Memory B cell (primary cell): Measurements from ENCODE around the gene RAMP1.
A peak's percentile ranks its signal among the peaks of the same experiment; 100 is the strongest.
"Not testable (repeated sequence)": the region's sequence is repeated elsewhere in the genome, so short reads cannot be mapped to it uniquely, and the experiment has no call there.

ENCODE experiments used
- ATAC-seq: fragments of 150-1000 bp; cut with Tn5 transposase; 2 replicates; pipeline ENCODE4 v1.10.0; 2021; ENCODE audit warnings: low read depth, mild to moderate bottlenecking, moderate library complexity
- DNase-seq, 2 donors: peaks; one replicate each; pipeline ENCODE4 v3.0.0; 2022; ENCODE audit warnings: low spot score in 2 of 2
- H3K27ac Mint-ChIP-seq: one replicate; pipeline ENCODE4 v1.8.0; 2022; ENCODE audit warnings: mild to moderate bottlenecking, moderate library complexity, mixed read lengths
- H3K27me3 Mint-ChIP-seq: one replicate; pipeline ENCODE4 v1.8.0; 2022; ENCODE audit warnings: mixed read lengths
- H3K36me3 Mint-ChIP-seq: one replicate; pipeline ENCODE4 v1.8.0; 2022; ENCODE audit warnings: mild to moderate bottlenecking, mixed read lengths
- H3K4me1 Mint-ChIP-seq: one replicate; pipeline ENCODE4 v1.8.0; 2022; ENCODE audit warnings: mixed read lengths
- H3K4me3 Mint-ChIP-seq: one replicate; pipeline ENCODE4 v1.8.0; 2022; ENCODE audit warnings: mild to moderate bottlenecking, moderate library complexity, mixed read lengths
- H3K9me3 Mint-ChIP-seq: one replicate; pipeline ENCODE4 v1.8.0; 2022; ENCODE audit warnings: mixed read lengths

Gene RAMP1

DNA sequence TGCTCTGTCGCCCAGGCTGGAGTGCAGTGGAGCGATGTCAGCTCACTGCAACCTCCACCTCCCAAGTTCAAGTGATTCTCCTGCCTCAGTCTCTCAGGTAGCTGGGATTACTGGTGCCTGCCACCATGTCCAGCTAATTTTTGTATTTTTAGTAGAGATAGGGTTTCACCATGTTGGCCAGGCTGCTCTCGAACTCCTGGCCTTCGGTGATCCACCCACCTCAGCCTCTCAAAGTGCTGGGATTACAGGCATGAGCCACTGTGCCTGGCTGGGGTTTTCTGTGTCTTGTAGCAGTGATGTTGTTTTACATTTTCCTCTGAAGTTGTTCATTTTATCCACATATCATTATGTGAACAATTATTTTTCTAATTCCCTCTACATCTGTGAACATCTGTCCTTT is 8.7 kb downstream of the RAMP1 start:
- peaks cover 24% of the 10 kb centered on the region for H3K27me3 Mint-ChIP-seq
- H3K4me1 Mint-ChIP-seq, H3K4me3 Mint-ChIP-seq, H3K36me3 Mint-ChIP-seq, ATAC-seq, H3K9me3 Mint-ChIP-seq, H3K27ac Mint-ChIP-seq, DNase-seq: not testable (repeated sequence)

DNA sequence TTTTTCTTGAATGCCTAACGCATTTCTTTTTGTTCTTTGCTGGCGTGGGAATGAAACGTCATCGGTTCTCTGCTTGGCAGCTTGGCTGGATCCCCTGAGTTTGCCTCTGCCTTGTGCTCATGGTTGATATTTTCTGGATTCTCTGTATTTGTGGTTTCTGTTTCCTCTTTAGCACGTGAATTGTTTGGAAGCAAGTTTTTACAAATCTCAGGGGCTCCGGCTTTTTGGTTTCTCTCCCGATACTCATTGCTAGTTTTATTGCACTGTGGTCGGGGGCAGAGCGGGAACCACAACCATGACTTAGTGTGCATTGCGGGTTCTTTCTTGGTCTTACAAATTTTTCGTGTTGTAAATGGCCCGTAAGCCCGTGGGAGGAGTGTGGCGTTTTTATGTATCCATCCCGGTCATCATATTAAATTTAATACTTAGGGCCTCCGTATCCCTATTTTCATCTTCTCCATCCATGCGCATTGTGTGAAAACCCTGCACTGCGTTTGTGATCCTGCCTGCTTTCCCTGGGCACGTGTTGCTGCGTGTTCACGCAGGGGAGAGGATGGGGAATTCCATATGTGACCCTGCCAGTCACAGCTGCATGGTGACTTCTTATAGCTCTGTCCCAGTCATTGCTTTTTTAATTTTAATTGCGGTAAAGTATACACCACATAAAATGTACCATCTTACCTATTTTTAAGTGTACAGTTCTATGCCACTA is 9.4 kb downstream of the RAMP1 start:
- Mint-ChIP-seq H3K36me3 (no peaks in the 10 kb centered on the region), H3K27ac (no peak overlapping the region), H3K4me1 (peaks cover 6% of the 10 kb centered on the region), H3K27me3 (peaks cover 25% of the 10 kb centered on the region), H3K4me3 (no peak overlapping the region), H3K9me3 (no peaks in the 10 kb centered on the region)
- no peak for ATAC-seq
- no peak for DNase-seq

DNA sequence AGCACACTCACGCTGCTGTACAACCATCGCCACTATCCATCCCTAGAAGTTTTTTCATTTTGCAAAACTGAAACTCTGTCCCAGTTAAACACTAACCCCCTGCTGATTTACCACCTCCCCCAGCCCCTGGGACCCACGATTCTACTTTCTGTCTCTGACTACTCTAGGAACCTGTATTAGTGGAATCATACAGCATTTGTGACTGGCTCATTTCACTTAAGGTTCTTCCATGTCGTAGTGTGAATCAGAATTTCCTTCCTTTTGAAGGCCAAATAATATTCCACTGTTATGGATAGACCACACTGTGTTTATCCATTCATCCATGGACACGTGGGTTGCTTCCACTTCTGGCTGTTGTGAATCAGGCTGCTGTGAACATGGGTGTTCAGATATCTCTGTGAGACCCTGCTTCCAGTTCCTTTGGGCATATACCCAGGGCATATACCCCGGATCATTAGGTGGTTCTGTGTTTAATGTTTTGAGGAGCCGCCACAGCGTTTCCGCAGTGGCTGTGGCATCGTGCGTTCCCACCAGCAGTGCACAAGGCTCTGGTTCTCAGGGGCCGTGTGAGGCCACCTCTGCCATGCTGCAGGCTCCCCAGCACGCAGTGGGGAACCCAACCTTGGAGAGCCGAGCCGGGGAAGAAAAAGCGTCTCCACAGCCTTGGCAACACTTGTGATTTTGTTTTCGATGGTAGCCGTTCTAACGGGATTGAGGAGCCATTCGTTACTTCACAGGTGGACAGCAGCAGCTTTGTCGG is 10.1 kb downstream of the RAMP1 start:
- H3K27me3 Mint-ChIP-seq = peaks cover 28% of the 10 kb centered on the region
- peaks cover 6% of the 10 kb centered on the region for H3K4me1 Mint-ChIP-seq
- ATAC-seq = no peak

DNA sequence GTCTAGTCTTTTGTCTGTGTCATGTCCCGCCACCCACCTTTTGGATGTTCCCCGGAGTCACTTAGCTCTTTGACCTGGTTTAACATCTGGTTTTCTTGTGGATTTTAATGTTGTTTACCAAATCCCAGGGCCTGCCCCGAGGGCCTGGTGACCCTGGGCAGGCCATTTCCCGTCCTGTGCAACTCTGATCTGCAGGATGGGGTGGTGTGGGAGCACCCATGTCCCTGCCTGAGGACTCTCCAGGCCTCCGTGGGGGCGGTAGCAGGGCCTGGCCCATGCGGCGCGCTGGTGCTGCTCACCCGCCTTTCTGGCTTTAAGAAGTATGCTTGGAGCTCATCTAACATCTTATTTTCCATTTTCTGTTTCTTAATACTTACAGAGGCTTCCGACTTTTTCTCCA is 10.7 kb downstream of the RAMP1 start:
- peaks cover 27% of the 10 kb centered on the region for H3K27me3 Mint-ChIP-seq
- no peaks in the 10 kb centered on the region for H3K36me3 Mint-ChIP-seq
- H3K4me1 Mint-ChIP-seq = peaks cover 6% of the 10 kb centered on the region
- no peak overlapping the region for H3K4me3 Mint-ChIP-seq
- ATAC-seq (no peak), DNase-seq (no peak)
- no peaks in the 10 kb centered on the region for H3K9me3 Mint-ChIP-seq
- no peak overlapping the region for H3K27ac Mint-ChIP-seq

More for the DNA sequence above, 10.1 kb downstream of the RAMP1 start:
- no peaks in the 10 kb centered on the region for H3K9me3 Mint-ChIP-seq
- no peak for DNase-seq
- H3K4me3 Mint-ChIP-seq = no peak overlapping the region
- no peaks in the 10 kb centered on the region for H3K36me3 Mint-ChIP-seq
- no peak overlapping the region for H3K27ac Mint-ChIP-seq

DNA sequence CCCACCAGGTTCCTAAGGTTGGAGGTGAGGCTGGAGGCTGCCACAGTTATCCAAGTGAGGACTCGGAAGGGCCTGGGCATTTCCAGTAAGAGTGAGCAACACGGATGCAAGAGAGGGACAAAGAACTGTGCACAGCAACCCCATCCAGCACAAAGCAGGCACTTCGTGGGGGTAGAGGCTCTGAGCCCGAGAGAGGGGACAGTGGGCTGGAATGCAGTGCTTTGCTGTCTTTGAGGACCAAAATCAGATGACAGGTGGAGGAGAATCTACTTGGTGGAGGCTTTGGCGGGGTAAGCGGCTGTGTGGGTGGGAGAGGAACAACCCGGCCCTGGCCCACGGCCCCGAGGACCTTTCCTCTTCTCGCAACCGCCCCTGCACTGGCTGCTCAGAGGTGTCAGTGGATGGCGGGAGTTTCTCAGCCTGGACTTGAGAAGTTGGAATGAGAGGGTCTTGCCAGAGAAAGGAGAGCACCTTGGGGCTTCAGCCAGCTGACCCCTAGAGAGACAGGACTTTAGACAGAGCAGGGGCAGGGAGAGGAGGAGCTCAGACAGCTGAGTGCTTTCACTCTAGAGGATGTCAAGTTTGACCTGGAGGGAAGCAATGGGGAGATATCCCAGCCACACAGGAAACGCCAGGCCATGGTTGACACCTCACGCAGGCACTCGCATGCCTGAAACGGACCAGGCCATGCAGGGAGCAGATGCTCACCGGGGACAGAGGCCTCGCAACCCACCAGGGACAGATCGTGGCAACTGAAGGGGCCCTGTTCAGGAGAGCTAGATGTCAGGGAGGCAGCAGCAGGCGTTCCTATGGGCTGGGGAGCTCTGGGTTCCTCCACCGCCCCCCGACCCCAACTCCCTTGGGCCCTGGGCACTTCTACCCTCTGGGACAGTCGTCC is 11.6 kb downstream of the RAMP1 start:
- H3K4me1 Mint-ChIP-seq = peaks cover 6% of the 10 kb centered on the region
- DNase-seq (no peak), ATAC-seq (no peak)
- H3K27me3 Mint-ChIP-seq = peaks cover 28% of the 10 kb centered on the region
- H3K36me3 Mint-ChIP-seq = no peaks in the 10 kb centered on the region
- no peak overlapping the region for H3K27ac Mint-ChIP-seq
- no peak overlapping the region for H3K4me3 Mint-ChIP-seq
- H3K9me3 Mint-ChIP-seq = no peaks in the 10 kb centered on the region

DNA sequence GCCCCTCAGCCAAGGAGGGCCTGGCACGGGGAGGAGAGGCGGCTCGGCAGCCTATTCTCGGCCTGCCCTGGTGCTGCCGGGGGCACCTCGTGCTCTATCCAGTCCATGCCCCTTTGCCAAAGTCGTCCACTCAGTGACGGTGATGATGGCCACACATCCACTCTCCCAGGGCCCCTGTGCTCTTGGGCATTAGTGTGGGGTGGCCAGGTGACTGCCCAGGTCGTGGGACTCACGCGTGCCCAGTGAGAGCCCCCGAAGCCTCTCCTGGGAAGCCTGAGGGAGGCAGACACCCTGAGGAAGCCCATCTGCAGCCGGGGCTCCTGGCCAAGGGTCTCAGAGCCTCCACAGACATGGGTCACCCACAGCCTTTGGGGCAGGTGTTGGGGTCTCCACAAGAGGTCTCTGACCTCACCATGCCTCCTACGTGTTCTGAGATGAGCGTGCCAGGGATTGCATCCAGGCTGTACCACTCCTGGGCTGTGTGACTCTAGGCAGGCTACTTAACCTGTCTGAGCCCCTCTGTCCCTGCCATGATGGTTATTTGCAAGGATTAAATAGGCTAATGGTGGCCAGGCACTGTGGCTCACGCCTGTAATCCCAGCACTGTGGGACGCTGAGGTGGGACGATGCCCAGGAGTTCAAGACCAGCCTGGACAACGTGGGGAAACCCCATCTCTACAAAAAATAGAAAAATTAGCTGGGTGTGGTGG is 12.9 kb downstream of the RAMP1 start:
- H3K36me3 Mint-ChIP-seq = no peaks in the 10 kb centered on the region
- H3K27ac Mint-ChIP-seq = no peak overlapping the region
- ATAC-seq = no peak
- no peaks in the 10 kb centered on the region for H3K9me3 Mint-ChIP-seq
- peaks cover 30% of the 10 kb centered on the region for H3K27me3 Mint-ChIP-seq
- no peak for DNase-seq
- H3K4me3 Mint-ChIP-seq = no peak overlapping the region
- H3K4me1 Mint-ChIP-seq = peaks cover 6% of the 10 kb centered on the region

DNA sequence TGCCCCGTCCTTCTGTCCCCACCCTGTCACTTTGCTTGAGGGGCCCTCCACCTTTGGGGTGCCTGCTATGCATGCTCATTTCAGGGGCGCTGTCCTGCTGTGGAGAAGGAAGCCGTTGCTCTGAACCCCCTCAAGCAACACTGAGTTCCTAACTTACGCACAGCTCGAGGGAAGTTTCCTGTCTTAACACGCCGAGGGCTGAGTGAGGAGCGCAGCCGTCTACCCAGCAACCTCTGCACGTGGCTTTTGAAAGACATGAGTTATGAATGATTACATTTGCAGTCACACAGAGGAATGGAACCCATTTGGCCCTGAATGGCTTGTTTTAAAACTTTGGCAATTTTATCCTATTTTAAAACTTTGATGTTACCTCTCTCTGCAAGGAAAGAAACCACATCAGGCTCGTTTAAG is 14.0 kb downstream of the RAMP1 start:
- no peak overlapping the region for H3K27ac Mint-ChIP-seq

DNA sequence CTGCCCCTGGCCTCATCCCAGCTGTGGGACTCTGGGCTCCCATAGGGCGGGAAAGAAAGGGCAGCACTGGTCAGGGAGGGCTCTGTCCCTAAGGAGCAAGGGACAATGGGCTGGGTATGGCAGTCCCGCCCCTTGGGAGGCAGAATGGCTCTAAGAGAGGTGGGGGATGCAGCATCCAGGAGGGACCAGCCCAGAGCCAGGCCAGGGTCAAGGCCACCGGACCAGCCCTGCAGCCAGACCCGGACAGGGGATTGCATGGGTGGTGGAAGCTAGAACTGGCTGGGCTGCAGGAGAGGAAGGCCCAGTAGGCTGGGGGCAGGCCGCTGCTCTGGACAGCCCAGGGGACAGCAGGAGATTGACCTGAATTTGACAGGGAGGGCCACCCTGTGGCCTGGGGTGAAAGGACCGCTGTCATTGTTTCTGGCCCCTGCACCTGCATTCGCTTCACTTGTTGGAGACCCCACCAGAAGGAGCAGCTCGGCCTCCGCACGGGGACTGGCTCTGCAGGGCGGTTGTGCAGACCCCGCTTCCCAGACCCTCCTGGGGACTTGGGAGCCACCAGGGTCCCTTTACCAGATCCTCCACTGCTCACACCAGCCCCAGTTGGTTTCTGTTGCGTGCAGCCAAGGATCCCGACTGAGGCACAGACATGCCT is 14.6 kb downstream of the RAMP1 start:
- peaks cover under 1% of the 10 kb centered on the region for H3K4me1 Mint-ChIP-seq
- peaks cover 26% of the 10 kb centered on the region for H3K27me3 Mint-ChIP-seq
- DNase-seq (no peak), ATAC-seq (no peak)
- no peak overlapping the region for H3K4me3 Mint-ChIP-seq
- H3K27ac Mint-ChIP-seq = no peak overlapping the region
- H3K36me3 Mint-ChIP-seq = no peaks in the 10 kb centered on the region
- no peaks in the 10 kb centered on the region for H3K9me3 Mint-ChIP-seq

More for the DNA sequence above, 14.0 kb downstream of the RAMP1 start:
- ATAC-seq (no peak), DNase-seq (no peak)
- H3K9me3 Mint-ChIP-seq = no peaks in the 10 kb centered on the region
- H3K4me3 Mint-ChIP-seq = no peak overlapping the region
- H3K27me3 Mint-ChIP-seq = peaks cover 29% of the 10 kb centered on the region
- H3K36me3 Mint-ChIP-seq = no peaks in the 10 kb centered on the region
- H3K4me1 Mint-ChIP-seq = peaks cover 6% of the 10 kb centered on the region

DNA sequence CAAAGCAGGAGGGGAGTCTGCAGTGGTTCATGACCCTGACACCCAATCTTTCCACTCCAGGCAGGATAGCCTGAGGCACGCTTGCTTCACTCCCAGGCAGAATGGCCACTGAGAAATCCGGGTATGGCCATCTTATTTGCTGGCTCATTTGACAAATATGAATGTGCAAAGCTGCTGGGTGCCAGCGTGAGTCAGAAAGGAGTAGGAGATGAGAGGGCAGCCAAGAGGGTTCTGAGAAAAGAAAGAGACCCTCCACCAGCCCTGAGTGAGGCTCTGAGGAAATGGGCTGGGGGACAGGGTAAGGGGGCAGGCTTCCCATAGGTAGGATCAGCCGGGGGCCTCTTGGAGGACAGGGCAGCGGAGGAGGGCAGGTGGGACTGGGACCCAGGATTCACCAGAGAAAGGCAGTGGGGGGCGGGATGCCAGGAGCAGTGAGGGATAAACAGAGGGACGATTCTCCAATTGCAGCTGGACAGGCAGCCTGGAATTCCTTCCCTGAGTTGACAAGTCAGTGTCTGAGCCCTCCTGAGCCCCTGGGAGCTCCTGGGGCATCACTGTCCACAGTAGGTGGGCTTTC is 15.2 kb downstream of the RAMP1 start:
- ATAC-seq (no peak), DNase-seq (no peak)
- Mint-ChIP-seq H3K27me3 (peaks cover 21% of the 10 kb centered on the region), H3K4me1 (no peaks in the 10 kb centered on the region), H3K27ac (peak overlapping the region; percentile 41), H3K4me3 (no peak overlapping the region), H3K9me3 (no peaks in the 10 kb centered on the region), H3K36me3 (no peaks in the 10 kb centered on the region)

DNA sequence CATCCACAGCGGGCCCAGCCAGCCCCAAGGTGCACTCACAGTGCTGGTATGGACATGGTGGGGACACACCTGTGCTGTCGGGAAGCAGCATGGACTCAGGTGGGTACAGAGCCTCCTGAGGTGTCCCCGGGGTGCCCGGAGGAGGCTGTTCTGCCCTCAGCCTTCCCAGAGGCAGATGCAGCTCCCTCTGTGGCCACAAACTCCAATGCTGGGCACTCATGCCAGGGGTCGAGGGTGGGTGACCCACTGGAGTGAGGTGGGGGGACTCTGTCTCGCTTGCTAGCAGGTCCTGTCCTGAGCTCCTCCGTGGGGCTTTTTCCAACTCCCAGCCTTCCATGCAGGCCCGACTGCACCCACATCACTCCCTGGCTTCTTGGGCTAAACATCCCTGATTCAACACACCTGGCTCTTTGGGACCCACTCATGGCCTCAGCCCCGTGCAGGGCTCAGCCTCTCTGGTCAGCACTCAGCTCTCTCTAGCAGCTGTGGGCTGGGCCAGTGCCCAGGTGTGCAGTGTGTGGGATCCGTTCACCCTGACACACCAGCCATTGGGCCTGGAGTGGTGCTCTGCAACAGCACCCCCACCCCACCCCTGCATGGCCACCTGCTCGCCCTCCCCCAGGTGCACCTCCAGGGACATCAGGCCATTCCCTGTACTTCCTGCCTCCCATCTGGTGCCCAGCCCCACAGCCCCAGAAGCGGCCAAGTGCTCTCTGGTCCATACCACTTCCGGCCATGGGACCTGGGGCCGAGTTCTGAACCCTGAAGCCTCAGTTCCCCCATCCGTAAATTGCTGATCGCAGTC is 16.0 kb downstream of the RAMP1 start:
- Mint-ChIP-seq H3K36me3 (no peaks in the 10 kb centered on the region), H3K4me1 (no peaks in the 10 kb centered on the region), H3K4me3 (no peak overlapping the region), H3K27ac (no peak overlapping the region), H3K9me3 (no peaks in the 10 kb centered on the region), H3K27me3 (peaks cover 20% of the 10 kb centered on the region)
- ATAC-seq (no peak), DNase-seq (no peak)

DNA sequence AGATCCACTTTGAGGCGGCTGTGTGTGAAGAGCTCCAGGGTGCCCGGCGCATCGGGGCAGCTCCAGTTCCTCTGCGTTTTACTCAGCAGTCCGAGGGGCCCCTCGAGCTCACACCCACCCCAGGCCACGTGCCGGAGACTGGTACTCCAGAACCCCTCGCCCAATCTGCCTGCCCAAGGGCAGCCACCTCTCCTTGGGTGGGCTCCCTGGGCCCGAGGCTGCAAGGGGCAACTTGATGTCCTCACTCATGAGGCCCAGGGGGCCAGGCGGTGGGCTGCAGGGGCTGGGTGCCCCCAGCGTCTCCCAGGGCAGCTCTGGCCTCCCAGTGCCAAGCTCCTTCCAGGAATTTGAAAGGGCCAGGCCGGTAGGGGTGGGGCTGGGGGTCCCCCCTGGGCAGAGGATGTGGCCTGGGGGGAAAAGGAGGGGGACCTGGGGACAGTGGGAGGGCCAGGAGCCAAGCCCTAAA is 16.7 kb downstream of the RAMP1 start:
- peaks cover 3% of the 10 kb centered on the region for H3K9me3 Mint-ChIP-seq
- H3K27me3 Mint-ChIP-seq = peaks cover 15% of the 10 kb centered on the region
- no peak overlapping the region for H3K4me3 Mint-ChIP-seq
- DNase-seq (no peak), ATAC-seq (no peak)
- no peak overlapping the region for H3K27ac Mint-ChIP-seq
- H3K4me1 Mint-ChIP-seq = no peaks in the 10 kb centered on the region
- no peaks in the 10 kb centered on the region for H3K36me3 Mint-ChIP-seq

DNA sequence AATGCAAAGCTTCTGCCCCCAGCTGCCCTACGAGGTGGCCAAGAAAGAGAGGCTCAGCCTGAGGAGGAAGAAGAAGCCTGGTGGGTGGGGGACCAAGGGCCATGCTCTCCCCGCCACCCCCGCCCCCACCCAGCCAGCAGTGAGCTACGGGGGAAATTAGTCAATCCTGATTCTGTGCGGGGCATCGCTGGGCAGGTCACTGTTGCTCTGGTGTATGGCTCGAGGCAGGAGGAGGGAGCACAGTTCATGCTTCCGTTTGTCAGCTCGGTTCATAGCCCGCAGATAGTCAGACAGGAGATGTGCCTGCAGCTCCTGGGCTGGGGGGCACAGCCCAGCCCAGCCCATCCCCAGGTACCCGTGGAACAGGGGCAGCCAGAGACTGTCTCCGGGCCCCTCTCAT is 17.1 kb downstream of the RAMP1 start:
- H3K4me3 Mint-ChIP-seq = no peak overlapping the region
- DNase-seq (no peak), ATAC-seq (no peak)
- no peaks in the 10 kb centered on the region for H3K36me3 Mint-ChIP-seq
- H3K27me3 Mint-ChIP-seq = peaks cover 13% of the 10 kb centered on the region
- peaks cover 3% of the 10 kb centered on the region for H3K9me3 Mint-ChIP-seq
- no peaks in the 10 kb centered on the region for H3K4me1 Mint-ChIP-seq
- H3K27ac Mint-ChIP-seq = no peak overlapping the region
